OCI-LY7 (cell line): ENCODE measurements around the gene POLR2L. TPM values are rescaled to one million over a fixed set of nuclear protein-coding genes. Genes with fewer than 3 reads are reported as not detected.

Source experiments
- BruUV-seq: library from RNA; stranded (reverse); fragments of 400-500 nt; replicated peaks from 2 replicates; lab custom pipeline; 2021; lab: Mats Ljungman, UMichigan
- CTCF ChIA-PET: fragments of 300-600 bp; sonication (Branson Sonifier 250); formaldehyde crosslinking; loops from one replicate; lab custom pipeline; 2022; ENCODE audit warnings: antibody characterized with exemption; ENCODE audit not compliant: unreplicated experiment; lab: Charles Lee
- POLR2A ChIA-PET: fragments of 300-600 bp; sonication (Branson Sonifier 250); formaldehyde crosslinking; loops from one replicate; lab custom pipeline; 2022; ENCODE audit warnings: antibody characterized with exemption; lab: Charles Lee
- DNase-seq: peaks from one replicate; pipeline ENCODE4 v3.0.0-alpha.2; 2015; ENCODE audit warnings: low spot score
- H2AFZ ChIP-seq: fragments of 200-600 bp; sonication (generic), shearing (Covaris generic); 2 replicates; pipeline ENCODE4 v1.6.1; 2014; ENCODE audit warnings: mild to moderate bottlenecking, antibody characterized with exemption, low read length, moderate library complexity
- H3K27ac ChIP-seq: fragments of 200-600 bp; sonication (generic); 2 replicates; pipeline ENCODE4 v1.5.1; 2014; ENCODE audit warnings: mixed run types, low read depth, mild to moderate bottlenecking, moderate library complexity, low read length, inconsistent platforms; ENCODE audit not compliant: poor library complexity, severe bottlenecking
- H3K36me3 ChIP-seq: fragments of 200-600 bp; sonication (generic); 2 replicates; pipeline ENCODE4 v1.6.1; 2014; ENCODE audit warnings: mild to moderate bottlenecking, antibody characterized with exemption, low read length, moderate library complexity, mixed read lengths; ENCODE audit not compliant: insufficient read depth
- H3K4me1 ChIP-seq: fragments of 200-600 bp; sonication (generic); 2 replicates; pipeline ENCODE4 v1.5.1; 2014; ENCODE audit warnings: mild to moderate bottlenecking, low read length; ENCODE audit not compliant: insufficient read depth, poor library complexity, severe bottlenecking
- H3K4me2 ChIP-seq: fragments of 200-600 bp; sonication (generic); 2 replicates; pipeline ENCODE4 v1.6.1; 2014; ENCODE audit warnings: mild to moderate bottlenecking, low read length
- H3K4me3 ChIP-seq: fragments of 200-600 bp; sonication (generic); 2 replicates; pipeline ENCODE4 v1.5.1; 2014; ENCODE audit warnings: mild to moderate bottlenecking, low read depth, low read length; ENCODE audit not compliant: poor library complexity, severe bottlenecking
- H3K79me2 ChIP-seq: fragments of 200-600 bp; sonication (generic); 2 replicates; pipeline ENCODE4 v1.6.1; 2016; ENCODE audit warnings: low read depth, mild to moderate bottlenecking, low read length, moderate library complexity, mixed read lengths; ENCODE audit not compliant: insufficient read depth
- H3K9me2 ChIP-seq: fragments of 200-600 bp; sonication (generic); 2 replicates; pipeline ENCODE4 v1.6.1; 2016; ENCODE audit warnings: mild to moderate bottlenecking, low read length, mixed read lengths; ENCODE audit not compliant: insufficient read depth
- H3K9me3 ChIP-seq: fragments of 200-600 bp; sonication (generic); 2 replicates; pipeline ENCODE4 v1.6.1; 2014; ENCODE audit warnings: mild to moderate bottlenecking, mixed run types, low read length, mixed read lengths
- H4K20me1 ChIP-seq: fragments of 200-600 bp; sonication (generic); 2 replicates; pipeline ENCODE4 v1.6.1; 2014; ENCODE audit warnings: mild to moderate bottlenecking, antibody characterized with exemption, low read length, moderate library complexity, mixed read lengths; ENCODE audit not compliant: insufficient read depth
- CTCF ChIP-seq: fragments of 200-600 bp; sonication (generic); conservative IDR thresholded peaks from 2 replicates; pipeline ENCODE4 v1.5.1; 2014; ENCODE audit warnings: mild to moderate bottlenecking, antibody characterized with exemption, low read length, moderate library complexity, mixed read lengths
- EZH2phosphoT487 ChIP-seq: fragments of 200-600 bp; sonication (generic); IDR thresholded peaks from 2 replicates; pipeline ENCODE4 v1.6.1; 2018; ENCODE audit warnings: low read depth, borderline replicate concordance, mild to moderate bottlenecking, mixed run types, antibody characterized with exemption, low read length, moderate library complexity, mixed read lengths
- intact Hi-C: fragments of 100-400 bp; cut with micrococcal nuclease; formaldehyde crosslinking; loops from one replicate; pipeline ENCODE4 v1.10.0; 2022; ENCODE audit not compliant: unreplicated experiment
- total RNA-seq, 2 experiments: library from RNA; depleted of rRNA in 1 of 2; stranded (reverse); fragments of >200 nt in 1 of 2; shearing (Covaris generic) in 1 of 2; gene quantifications; 2 replicates each; pipeline ENCODE4 v1.2.3, GENCODE V29; 2014 to 2022

POLR2L gene
- total RNA-seq, 2 experiments from 2014 or later: 88.3 to 206 TPM

GRCh38 chr11:831961-832528, 10.3 kb downstream of the POLR2L start:
- Histone ChIP-seq H3K4me3 (no peak overlapping the region), H3K4me2 (no peak overlapping the region; the same call in 1 of the 2 replicates), H3K9me2 (no peaks in the 10 kb centered on the region), H3K4me1 (peaks cover 29% of the 10 kb centered on the region), H2AFZ (no peak overlapping the region), H3K79me2 (no peaks in the 10 kb centered on the region), H3K27ac (no peak overlapping the region), H3K36me3 (no peaks in the 10 kb centered on the region), H4K20me1 (0 out of 2 replicates have a peak, but pooled peaks cover 3% of the 10 kb centered on the region), H3K9me3 (no peaks in the 10 kb centered on the region)
- no TSS peak for BruUV-seq
- DNase-seq: no peak
- intact Hi-C loops: no loop called here
- ChIA-PET CTCF (no interaction called here), POLR2A (no interaction called here)
- TF ChIP-seq CTCF (no peak), EZH2phosphoT487 (no peak)

GRCh38 chr11:831118-831864, 11.0 kb downstream of the POLR2L start:
- no peaks in the 10 kb centered on the region for H4K20me1 ChIP-seq
- no TSS peak for BruUV-seq
- peaks cover 36% of the 10 kb centered on the region for H3K4me1 ChIP-seq
- CTCF ChIA-PET: no interaction called here
- no peaks in the 10 kb centered on the region for H3K9me3 ChIP-seq
- DNase-seq: no peak
- H2AFZ ChIP-seq: no peak overlapping the region
- no peak overlapping the region for H3K4me3 ChIP-seq
- H3K9me2 ChIP-seq: no peaks in the 10 kb centered on the region
- POLR2A ChIA-PET: interaction anchor here (0.9 kb wide), 1 partner anchor 12 kb away, joined by 3 read pairs; no protein-coding TSS in a partner anchor
- no peak overlapping the region for H3K4me2 ChIP-seq
- no peaks in the 10 kb centered on the region for H3K79me2 ChIP-seq
- intact Hi-C loops: no loop called here
- no peak overlapping the region for H3K27ac ChIP-seq
- H3K36me3 ChIP-seq: no peaks in the 10 kb centered on the region
- TF ChIP-seq CTCF: no peak
- no peak for TF ChIP-seq EZH2phosphoT487
